Measurements from ENCODE around the gene DENND1B. TPM values are rescaled to one million over a fixed set of nuclear protein-coding genes. Genes with fewer than 3 reads are reported as not detected.

The DENND1B gene
- total and polyA plus RNA-seq, 4 donors = 1.7 to 13.7 (median 7.9) TPM

- H3K4me3 ChIP-seq (ENCODE audit: low read depth in 1 of 3, low read length in 3 of 3) = no peak overlapping the region
- H3K36me3 ChIP-seq (ENCODE audit: control insufficient read depth in 4 of 4, insufficient read depth in 3 of 4, low read depth in 1 of 4, low read length in 3 of 4) = peaks cover 0 to 6% (median 0%) of the 10 kb centered on the region in 4 donors
Observed at GRCh38 chr1:197544553-197544952, 230.7 kb downstream of the DENND1B start.

GRCh38 chr1:197544130-197544529, 231.2 kb downstream of the DENND1B start:
- Histone ChIP-seq H3K27me3 (ENCODE audit: control insufficient read depth in 4 of 4, insufficient read depth in 4 of 4, low read length in 3 of 4) (no peaks in the 10 kb centered on the region), H3K4me1 (ENCODE audit: control insufficient read depth in 4 of 4, insufficient read depth in 4 of 4, low read length in 3 of 4) (no peaks in the 10 kb centered on the region), H3K9ac (ENCODE audit: low read depth in 1 of 2, low read length in 2 of 2) (no peak overlapping the region), H3K9me3 (ENCODE audit: control insufficient read depth in 4 of 4, low read length in 3 of 4) (no peaks in the 10 kb centered on the region), H3K36me3 (ENCODE audit: control insufficient read depth in 4 of 4, insufficient read depth in 3 of 4, low read depth in 1 of 4, low read length in 3 of 4) (peaks cover 0 to 6% (median 0%) of the 10 kb centered on the region in 4 donors), H3K4me3 (ENCODE audit: low read depth in 1 of 3, low read length in 3 of 3) (no peak overlapping the region), H3K27ac (ENCODE audit: low read depth in 1 of 2, low read length in 2 of 2) (no peak overlapping the region)
- no peak for DNase-seq (ENCODE audit: low spot score)
- TF ChIP-seq HNF4G (IDR thresholded peaks at IDR 0.05) = no peak
- TF ChIP-seq REST (IDR thresholded peaks at IDR 0.05) = no peak
- TF ChIP-seq NR2F2 (IDR thresholded peaks at IDR 0.05) = no peak
- no peak for TF ChIP-seq CTCF (IDR thresholded peaks at IDR 0.05; ENCODE audit: low read depth, low read length, missing input control)
- no peak for TF ChIP-seq JUND (IDR thresholded peaks at IDR 0.05)
- no peak for TF ChIP-seq HNF4A (conservative IDR thresholded peaks at IDR 0.05)
- no peak for TF ChIP-seq FOXA2 (IDR thresholded peaks at IDR 0.05)
- no peak for TF ChIP-seq RAD21 (IDR thresholded peaks at IDR 0.05)
- no peak for TF ChIP-seq RXRA (IDR thresholded peaks at IDR 0.05)
- WGBS = 96% methylated on average over 3 of the region's 3 CpGs

More at GRCh38 chr1:197544553-197544952, 230.7 kb downstream of the DENND1B start:
- no peaks in the 10 kb centered on the region for H3K9me3 ChIP-seq (ENCODE audit: control insufficient read depth in 4 of 4, low read length in 3 of 4)
- TF ChIP-seq RXRA (IDR thresholded peaks at IDR 0.05) = no peak
- TF ChIP-seq EGR1 (IDR thresholded peaks at IDR 0.05; ENCODE audit: low read depth in 2 of 2) = no peak
- no peak for TF ChIP-seq HNF4A (conservative IDR thresholded peaks at IDR 0.05)
- no peak for TF ChIP-seq NR2F2 (IDR thresholded peaks at IDR 0.05)
- no peak for TF ChIP-seq ZBTB33 (IDR thresholded peaks at IDR 0.05)
- no peak for TF ChIP-seq SP1 (IDR thresholded peaks at IDR 0.05)
- no peaks in the 10 kb centered on the region for H3K27me3 ChIP-seq (ENCODE audit: control insufficient read depth in 4 of 4, insufficient read depth in 4 of 4, low read length in 3 of 4)
- no peak for DNase-seq (ENCODE audit: low spot score)
- H3K27ac ChIP-seq (ENCODE audit: low read depth in 1 of 2, low read length in 2 of 2) = no peak overlapping the region
- 96% methylated on average over 2 of the region's 2 CpGs for WGBS
- no peaks in the 10 kb centered on the region for H3K4me1 ChIP-seq (ENCODE audit: control insufficient read depth in 4 of 4, insufficient read depth in 4 of 4, low read length in 3 of 4)
- H3K9ac ChIP-seq (ENCODE audit: low read depth in 1 of 2, low read length in 2 of 2) = no peak overlapping the region

Measured in liver (tissue), 9 donors.